ENCODE data around the gene MIPOL1.
"Not testable (repeated sequence)": the region's sequence is repeated elsewhere in the genome, so short reads cannot be mapped to it uniquely, and the experiment has no call there.

The MIPOL1 gene

DNA sequence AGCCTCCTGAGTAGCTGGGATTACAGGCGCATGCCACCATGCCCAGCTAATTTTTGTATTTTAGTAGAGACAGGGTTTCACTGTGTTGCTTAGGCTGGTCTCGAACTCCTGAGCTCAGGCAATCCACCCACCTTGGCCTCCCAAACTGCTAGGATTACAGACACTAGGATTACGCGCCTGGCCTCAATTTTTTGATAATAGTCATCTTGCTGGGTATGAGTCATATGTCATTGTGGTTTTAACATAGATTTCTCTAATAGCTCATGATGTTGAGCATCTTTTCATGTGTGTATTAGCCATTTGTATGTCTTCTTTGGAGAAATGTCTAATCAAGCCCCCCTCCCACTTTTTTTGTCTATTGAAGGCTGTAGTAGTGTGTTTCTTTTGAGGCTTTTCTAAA, 38.3 kb downstream of the MIPOL1 start:
- not testable (repeated sequence) for DNase-seq

GRCh38 chr14:37237094-37237493, 39.4 kb downstream of the MIPOL1 start:
- DNase-seq, result no peak

DNA sequence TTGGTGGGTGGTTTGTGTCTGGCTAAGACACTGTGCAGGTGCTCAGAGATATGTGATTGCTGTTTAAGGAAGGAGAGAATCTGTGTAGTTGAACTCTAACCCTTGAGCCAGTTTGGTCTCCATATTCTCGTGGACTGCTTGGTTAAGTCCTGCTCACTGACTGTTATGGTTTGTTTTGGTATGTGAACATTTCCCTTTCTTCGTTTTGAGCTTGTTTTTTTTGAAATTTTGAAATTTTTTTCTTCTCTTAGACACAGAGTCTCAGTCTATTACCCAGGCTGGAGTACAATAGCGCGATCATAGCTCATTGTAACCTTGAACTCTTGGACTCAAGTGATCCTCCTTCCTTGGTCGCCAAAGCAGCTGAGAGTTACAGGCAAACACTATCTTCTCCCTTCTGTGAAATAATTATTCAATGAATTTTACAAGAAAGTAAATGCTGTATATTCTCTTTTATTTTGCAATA, 40.0 kb downstream of the MIPOL1 start:
- no peak for DNase-seq

DNA sequence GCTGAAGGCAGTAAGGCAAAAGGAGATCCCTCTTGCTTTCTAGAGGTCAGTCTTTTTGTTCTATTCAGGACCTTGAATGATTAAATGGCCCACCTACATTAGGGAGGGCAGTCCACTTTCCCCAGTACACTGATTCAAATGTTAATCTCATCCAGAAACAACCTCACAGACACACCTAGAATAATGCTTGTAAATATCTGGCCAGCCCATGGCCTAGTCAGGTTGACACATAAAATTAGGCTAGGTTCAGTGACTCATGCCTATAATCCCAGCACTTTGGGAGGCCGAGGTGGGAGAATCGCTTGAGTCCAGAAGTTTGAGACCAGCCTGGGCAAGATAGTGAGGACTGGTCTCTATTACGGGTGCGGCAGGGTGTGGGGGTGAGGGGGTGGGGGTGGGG, 43.5 kb downstream of the MIPOL1 start:
- DNase-seq, result no peak

DNA sequence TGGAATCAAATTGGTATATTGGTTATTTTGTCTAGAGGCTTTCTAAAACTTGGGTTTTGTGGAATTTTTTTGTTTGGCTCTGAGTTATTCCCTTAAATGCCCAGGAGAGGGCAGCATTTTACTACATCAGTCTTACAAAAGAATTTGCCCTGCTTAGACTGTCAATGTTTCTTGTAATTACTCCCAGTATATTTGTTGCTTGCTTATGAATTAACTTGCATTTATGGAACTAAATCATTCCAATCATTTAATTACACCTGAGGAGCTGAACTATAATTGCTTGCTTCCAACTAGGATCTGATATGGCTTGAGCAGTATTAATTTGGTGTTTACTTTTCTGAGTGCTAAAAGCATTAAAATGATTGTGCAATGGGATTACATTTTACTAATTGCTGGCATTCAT, 48.7 kb downstream of the MIPOL1 start:
- no peak for DNase-seq

- no peak for DNase-seq
These were observed 50.2 kb downstream of the MIPOL1 start for GRCh38 chr14:37247791-37248461.

DNA sequence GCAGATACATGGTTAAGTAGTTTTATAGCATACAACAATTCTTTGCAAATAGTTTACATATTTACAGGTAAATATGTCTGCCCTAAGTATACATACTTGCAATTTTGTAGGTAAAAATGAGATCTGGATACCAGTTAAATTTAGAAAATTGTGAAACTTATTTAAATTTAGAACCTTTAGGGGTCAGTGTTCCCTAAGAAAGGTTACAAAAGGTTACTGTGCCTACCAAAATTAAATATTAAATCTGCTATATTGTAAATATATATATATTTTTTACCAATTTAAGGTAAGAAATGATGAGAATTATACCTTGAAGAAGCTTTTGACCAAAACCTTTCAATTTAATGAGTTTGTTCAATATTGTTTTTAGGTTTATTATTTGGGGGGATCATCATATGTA, 54.0 kb downstream of the MIPOL1 start:
- no peak for DNase-seq

GRCh38 chr14:37252434-37252833, 54.7 kb downstream of the MIPOL1 start:
- no peak for DNase-seq

GRCh38 chr14:37253905-37254304, 56.2 kb downstream of the MIPOL1 start:
- no peak for DNase-seq

DNA sequence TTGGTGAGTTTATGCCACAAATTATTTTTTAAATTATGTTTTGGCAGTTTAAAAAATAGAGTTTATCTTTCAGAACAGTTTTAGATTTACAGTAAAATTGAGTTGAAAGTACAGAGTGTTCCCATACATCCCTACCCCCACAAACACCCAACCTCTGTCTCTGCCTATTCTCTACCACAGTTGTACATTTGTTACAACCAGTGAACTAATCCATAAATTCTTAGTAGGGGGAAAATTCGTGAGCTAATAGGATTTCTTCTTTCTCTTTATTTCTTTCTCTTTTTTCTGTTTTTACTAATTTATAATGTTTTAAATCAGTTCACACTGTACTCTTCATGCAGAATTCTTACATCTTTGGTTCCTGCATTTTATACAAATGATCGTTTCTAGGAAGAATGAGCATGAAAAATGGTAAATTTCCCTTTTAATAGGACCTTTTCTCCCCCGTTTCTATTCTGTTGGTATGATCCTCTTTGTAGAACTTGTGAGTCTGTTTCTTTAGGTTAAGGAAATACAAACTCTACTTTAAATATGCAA, 56.7 kb downstream of the MIPOL1 start:
- no peak for DNase-seq

GRCh38 chr14:37257501-37258070, 59.8 kb downstream of the MIPOL1 start:
- DNase-seq, result no peak

DNA sequence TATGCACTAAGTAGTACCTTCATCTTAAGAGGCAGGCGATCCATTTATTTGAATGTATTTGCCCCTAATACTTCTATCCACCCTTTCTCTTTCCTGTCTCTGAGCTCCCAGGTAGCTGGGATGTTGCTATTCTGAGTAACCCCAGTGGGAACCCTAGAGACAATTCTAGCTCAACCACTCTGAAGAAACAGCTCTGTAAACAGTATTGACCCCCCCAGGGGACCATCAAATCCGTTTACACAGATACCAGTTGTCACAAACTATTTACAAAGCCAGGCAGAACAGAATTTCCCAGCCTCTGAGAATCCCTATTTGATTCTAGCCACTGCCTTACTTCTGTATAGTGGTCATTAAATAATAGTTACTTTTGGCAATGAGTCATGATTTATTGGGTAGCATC, 64.9 kb downstream of the MIPOL1 start:
- DNase-seq, result no peak

DNA sequence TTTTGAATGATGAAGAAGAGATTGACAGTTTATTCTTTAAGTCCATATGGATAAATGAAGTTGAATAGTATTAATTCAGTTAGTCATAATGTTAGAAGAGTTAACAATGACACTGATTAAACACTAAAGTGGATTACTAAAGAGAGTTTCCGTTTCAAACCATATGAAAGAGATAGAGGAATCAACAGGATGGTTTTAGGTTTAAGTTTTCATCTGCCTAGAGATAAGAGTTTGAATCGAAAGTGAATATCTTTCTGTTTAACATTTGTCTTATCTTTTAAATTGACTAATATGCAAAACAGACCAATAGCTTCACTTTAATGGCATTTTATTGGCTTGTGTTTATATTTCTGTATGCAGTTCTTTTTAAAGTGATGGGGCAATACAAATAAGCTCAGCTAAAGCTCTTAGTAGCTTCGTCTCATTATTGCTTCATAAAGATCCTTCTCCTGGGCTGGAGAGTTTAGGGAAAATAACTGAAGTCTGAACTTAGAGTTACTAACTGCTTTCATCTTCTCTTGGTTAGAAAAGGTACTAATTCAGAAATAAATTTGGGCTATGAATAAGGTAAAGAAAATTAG, 66.0 kb downstream of the MIPOL1 start:
- no peak for DNase-seq

GRCh38 chr14:37268788-37269187, 71.1 kb downstream of the MIPOL1 start:
- no peak for DNase-seq

DNA sequence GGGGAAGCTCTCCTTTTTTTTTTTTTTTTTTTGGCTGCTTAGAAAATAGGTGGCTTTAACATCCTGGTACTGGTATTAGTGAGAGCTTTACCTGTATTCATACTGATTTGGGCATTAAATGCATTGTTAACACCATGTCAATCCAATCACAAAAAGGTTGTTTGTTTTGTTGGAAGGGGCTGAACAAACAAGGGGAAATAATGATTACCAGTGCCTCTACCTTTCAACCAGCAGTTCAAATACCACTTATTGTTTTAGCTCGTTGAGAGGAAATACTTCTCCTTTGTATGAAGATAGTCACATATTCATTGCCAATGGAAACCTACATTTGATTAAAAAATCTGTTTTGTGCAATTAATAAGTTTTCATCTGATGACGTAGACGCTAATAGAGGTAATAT, 72.9 kb downstream of the MIPOL1 start:
- no peak for DNase-seq

DNA sequence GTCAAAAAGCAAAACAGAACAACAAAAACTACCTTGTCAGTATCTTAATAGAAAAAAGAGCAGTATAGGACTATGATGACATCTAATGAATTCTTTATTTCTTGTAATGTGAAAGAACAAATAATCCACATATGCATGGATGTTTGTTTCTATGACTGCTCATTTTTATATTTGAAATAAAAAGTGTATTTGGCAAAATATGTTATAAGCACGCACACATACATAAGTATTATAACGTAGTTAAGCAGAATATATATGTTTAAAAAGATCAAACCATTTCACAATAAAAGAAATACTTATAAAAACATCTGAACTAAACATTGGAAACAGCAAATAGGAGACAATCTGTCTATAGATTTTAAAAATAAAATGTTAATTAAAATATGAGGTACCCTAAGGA, 74.8 kb downstream of the MIPOL1 start:
- DNase-seq, result no peak

GRCh38 chr14:37274652-37275051, 76.9 kb downstream of the MIPOL1 start:
- no peak for DNase-seq

DNA sequence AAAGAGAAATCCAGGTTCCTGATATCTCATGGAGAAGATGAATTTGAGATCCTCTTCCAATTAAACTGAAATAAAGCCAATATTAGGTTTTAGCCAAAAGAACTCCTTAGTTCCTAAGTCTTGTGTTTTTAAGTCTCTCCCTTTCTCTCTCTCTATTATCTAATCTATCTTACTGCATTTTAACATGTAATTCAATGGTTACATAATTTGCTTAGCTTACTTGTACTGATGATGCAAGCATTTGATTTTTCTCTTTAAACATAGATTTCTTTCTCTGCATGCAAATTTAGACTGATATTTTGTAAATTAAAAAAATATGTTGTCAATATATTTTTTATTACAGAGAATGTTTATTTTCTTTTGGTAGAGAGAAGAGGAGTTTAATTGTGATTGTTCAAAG, 78.2 kb downstream of the MIPOL1 start:
- no peak for DNase-seq

DNA sequence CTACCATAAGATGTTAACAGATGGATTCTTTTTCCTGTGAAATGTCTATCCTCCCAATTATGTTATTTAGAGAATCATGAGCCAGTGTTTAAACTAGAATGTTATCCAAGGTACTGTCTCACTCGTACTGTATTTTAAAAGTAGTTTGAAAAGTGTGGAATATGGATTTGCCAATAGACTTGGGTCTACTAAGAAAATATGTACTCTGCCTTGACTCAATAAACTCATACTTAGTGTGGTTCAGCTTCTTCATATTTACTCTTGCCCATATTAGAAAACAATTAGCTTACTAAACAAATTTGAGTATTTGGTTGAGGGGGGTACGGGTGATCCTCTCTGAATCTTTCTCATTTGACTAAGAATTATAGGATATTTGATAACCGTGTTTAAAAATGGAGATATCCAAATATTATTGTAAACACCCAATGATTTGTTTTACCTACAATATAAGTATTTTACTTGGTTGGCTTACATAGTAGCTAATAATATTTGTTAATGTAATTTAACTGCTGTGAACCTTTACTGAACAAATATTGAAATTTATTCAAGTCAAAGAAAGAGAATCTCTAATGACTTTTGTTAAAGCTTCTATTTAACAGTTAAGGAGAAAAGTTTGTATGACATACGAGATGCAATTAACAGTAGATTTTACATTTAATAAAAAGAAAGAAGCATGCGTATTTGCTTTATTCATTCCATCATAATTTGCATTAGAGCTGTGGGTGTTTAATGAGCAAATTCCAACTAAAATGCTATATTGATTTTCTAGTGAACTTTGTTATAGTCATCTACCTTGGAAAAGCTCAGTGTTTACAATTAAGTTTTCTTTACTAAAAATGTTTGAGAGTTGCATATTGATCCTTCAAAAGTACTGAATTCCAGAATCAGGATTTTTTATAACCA, 81.2 kb downstream of the MIPOL1 start:
- no peak for DNase-seq

DNA sequence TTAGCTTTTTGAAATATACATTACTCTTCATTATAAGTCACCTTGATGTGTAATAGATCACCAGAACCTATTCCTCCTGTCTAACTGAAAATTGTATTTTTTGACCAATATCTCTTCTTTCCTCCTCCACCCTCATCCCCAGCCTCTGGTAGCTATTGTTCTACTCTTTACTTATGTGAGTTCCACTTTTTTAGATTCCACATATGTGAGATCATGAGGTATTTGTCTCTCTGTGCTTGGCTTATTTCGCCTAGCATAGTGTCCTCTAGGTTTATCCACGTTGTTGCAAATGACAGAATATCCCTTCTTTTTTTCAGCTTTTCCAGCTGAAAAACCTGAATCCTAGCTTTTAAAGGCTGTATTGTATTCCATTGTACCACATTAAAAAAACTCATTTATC, 82.1 kb downstream of the MIPOL1 start:
- DNase-seq, result no peak

DNA sequence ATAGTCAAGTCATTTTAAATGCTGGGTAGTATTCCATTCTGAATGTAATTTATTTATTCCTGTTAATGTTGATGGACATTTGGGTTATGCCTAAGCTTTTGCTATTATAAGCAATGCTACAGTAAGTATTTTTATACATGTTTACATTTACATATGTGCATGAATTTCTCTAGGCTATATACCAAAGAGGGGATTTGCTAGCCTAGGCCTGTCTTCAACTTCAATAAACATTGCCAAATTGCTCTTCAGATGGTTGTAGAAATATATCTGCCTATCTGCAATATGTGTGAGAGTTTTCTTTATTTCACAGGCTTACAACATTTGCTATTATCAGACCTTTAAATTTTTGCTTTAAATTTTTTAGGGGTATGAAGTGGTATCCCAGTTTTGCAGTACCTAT, 87.0 kb downstream of the MIPOL1 start:
- no peak for DNase-seq

DNA sequence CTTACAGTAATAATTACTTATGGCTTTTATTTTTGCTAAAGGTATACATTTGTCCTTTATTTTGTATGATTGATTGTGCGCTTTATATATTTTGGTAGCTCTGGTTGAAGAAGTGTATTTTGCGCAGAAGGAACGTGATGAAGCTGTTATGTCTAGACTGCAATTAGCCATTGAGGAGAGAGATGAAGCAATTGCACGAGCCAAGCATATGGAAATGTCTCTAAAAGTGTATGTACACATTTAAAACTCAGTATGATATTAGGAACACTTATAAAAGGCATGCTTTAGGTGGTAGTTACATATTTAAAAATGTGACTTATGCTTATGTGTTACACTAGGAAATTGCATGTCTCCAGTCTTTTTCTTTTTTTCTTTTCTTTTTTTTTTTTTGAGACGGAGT, 87.5 kb downstream of the MIPOL1 start:
- no peak for DNase-seq

DNA sequence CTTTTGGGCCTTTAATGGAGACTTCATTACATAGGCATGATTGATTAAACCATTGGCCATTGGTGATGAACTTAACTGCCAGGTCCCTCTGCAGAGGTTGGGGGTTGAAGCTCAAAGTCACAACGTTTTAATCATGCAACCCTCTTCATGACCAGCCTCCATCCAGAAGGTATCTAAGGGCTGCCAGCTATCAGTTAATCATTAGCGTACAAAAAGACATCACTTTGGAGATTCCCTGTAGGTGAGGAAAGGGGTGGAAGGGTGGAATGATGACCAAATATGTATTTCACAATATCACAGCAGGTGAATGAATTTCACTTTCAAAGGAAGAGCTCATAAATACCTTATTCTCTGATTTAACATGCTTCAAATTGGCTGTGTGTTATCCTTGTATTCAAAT, 92.0 kb downstream of the MIPOL1 start:
- DNase-seq, result no peak
